ENCODE measurements around the gene CYCS.

- TF ChIP-seq POLR2A (IDR thresholded peaks at IDR 0.05; ENCODE audit: low read length) (no peak), GATA1 (IDR thresholded peaks at IDR 0.05; ENCODE audit: low read depth, low read length) (no peak)
These were observed 46.5 kb upstream of the CYCS start for GRCh38 chr7:25171516-25171915.
